Measurements from ENCODE around the gene NPTXR. TPM values are rescaled to one million over a fixed set of nuclear protein-coding genes. Genes with fewer than 3 reads are reported as not detected.

NPTXR gene
- total and polyA plus RNA-seq, 10 donors, result 0.24 to 11.5 (median 4.7) TPM

DNA sequence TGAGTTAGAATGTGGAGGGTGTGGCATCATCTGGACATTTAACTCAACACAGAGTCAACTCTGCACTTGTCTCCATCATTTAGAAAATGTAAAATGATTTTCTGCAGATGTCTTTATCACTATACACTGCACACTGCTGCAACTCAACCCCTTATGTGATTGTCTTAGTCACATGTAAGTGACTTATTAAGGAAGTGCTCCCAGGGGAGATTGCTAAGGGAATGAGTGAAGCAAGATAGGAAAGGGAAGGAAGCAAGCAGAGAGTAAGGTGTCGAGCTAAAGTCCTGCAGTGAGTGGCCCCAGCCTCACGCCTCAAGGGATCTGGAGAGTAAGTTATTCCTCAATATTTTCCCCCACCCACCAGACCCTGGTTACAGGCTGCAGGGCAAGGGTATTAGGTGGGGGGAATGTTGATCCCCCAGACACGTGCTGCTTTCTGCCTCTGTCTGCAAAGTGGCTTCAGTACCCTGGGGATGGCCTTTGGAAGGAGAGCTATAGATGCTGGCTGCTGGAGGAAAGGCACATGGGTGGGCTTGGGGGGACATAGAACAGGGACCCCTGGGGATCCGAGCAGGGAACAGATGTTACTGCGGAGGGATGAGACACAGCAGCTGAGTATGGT, 35.4 kb upstream of the NPTXR start:
- H3K27me3 ChIP-seq (replicated peaks in 1 of 7), result no peaks in the 10 kb centered on the region
- H3K27ac ChIP-seq, result no peak overlapping the region
- 54 to 81% (median 65%) methylated on average over 5 of the region's 5 CpGs for WGBS, 5 donors
- intact Hi-C loops (cut with DNase I; ENCODE audit: low total_unique reads), result no loop called here
- H3K36me3 ChIP-seq, result no peaks in the 10 kb centered on the region
- no peaks in the 10 kb centered on the region for H3K9me3 ChIP-seq
- peaks cover 0 to 27% (median 6%) of the 10 kb centered on the region in 6 donors for H3K4me1 ChIP-seq
- no peak for TF ChIP-seq POLR2AphosphoS5 (IDR thresholded peaks at IDR 0.05)
- TF ChIP-seq, protein P1, sequence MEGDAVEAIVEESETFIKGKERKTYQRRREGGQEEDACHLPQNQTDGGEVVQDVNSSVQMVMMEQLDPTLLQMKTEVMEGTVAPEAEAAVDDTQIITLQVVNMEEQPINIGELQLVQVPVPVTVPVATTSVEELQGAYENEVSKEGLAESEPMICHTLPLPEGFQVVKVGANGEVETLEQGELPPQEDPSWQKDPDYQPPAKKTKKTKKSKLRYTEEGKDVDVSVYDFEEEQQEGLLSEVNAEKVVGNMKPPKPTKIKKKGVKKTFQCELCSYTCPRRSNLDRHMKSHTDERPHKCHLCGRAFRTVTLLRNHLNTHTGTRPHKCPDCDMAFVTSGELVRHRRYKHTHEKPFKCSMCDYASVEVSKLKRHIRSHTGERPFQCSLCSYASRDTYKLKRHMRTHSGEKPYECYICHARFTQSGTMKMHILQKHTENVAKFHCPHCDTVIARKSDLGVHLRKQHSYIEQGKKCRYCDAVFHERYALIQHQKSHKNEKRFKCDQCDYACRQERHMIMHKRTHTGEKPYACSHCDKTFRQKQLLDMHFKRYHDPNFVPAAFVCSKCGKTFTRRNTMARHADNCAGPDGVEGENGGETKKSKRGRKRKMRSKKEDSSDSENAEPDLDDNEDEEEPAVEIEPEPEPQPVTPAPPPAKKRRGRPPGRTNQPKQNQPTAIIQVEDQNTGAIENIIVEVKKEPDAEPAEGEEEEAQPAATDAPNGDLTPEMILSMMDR (IDR thresholded peaks at IDR 0.05 in 8 of 11, conservative IDR thresholded peaks at IDR 0.05 in 3 of 11), result no peak
- TF ChIP-seq POLR2A (IDR thresholded peaks at IDR 0.05), result no peak
- DNase-seq, result no peak
- no peak overlapping the region for H3K4me3 ChIP-seq

DNA sequence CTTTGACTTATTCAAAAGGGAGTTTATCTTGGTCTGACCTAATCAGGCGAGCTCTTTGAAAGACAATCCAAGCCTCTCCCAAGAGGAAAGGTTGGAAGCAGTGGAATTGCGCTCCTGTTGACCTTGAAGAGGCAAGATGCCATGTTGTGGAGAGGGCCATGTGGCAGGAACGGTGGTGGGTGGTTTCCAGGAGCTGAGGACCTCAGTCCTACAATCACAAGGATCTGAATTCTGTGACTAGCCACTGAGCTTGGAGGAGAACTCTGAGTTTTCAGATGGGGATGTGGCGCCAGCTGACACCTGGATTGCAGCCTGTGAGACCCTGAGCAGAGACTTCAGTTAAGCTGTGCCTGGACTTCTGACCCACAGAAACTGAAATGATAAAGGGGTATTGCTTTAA, 34.2 kb upstream of the NPTXR start:
- intact Hi-C loops (cut with DNase I; ENCODE audit: low total_unique reads), result no loop called here
- no peak for DNase-seq
- H3K9me3 ChIP-seq, result no peaks in the 10 kb centered on the region
- H3K4me3 ChIP-seq, result no peak overlapping the region
- 88 to 97% (median 92%) methylated on average over 4 of the region's 4 CpGs for WGBS, 5 donors
- no peak overlapping the region for H3K27ac ChIP-seq
- H3K4me1 ChIP-seq, result peaks cover 3 to 32% (median 13%) of the 10 kb centered on the region in 6 donors
- peaks cover 0 to under 1% (median 0%) of the 10 kb centered on the region in 7 donors for H3K27me3 ChIP-seq (replicated peaks in 1 of 7)
- TF ChIP-seq, protein P1 (IDR thresholded peaks at IDR 0.05 in 8 of 11, conservative IDR thresholded peaks at IDR 0.05 in 3 of 11), result no peak
- TF ChIP-seq POLR2AphosphoS5 (IDR thresholded peaks at IDR 0.05), result no peak
- TF ChIP-seq POLR2A (IDR thresholded peaks at IDR 0.05), result no peak
- no peaks in the 10 kb centered on the region for H3K36me3 ChIP-seq

DNA sequence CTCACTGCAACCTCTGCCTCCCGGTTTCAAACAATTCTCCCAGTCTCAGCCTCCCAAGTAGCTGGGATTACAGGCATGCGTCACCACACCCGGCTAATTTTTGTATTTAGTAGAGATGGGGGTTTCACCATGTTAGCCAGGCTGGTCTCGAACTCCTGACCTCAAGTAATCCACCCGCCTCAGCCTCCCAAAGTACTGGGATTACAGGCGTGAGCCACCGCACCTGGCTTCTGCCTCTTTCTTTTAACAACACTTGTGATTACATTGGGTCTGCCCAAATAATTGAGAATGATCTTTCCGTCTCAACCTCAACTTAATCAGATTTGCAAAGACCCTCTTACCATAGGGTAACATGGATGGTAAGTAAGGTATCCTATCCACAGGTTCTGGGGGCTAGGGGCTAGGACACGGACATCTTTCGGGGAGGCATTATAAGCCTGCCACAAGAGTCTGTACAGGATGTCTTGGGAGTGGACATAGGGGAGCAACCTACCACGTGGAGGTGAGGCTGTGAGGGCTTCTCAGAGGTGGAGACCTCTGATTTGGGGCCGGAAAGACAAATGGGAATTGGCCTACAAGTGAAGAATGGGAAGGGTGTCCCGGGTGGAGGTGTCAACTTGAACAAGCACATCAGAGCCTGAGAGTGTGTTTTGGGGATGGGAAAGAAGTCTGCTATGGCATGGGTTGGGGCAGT, 30.8 kb upstream of the NPTXR start:
- peaks cover 23 to 39% (median 29%) of the 10 kb centered on the region in 6 donors for H3K4me1 ChIP-seq
- no peak overlapping the region for H3K4me3 ChIP-seq
- intact Hi-C loops (cut with DNase I; ENCODE audit: low total_unique reads), result loop anchor here (5.0 kb wide), 3 partner anchors 128 to 443 kb away; partner anchors contain the start of gene RPL3
- WGBS, 5 donors, result 87 to 91% (median 90%) methylated on average over 13 of the region's 13 CpGs
- H3K27me3 ChIP-seq (replicated peaks in 1 of 7), result peaks cover 0 to 5% (median 0%) of the 10 kb centered on the region in 7 donors
- DNase-seq, result no peak
- no peaks in the 10 kb centered on the region for H3K9me3 ChIP-seq
- TF ChIP-seq POLR2AphosphoS5 (IDR thresholded peaks at IDR 0.05) (no peak), POLR2A (IDR thresholded peaks at IDR 0.05) (no peak)
- TF ChIP-seq, protein P1 (IDR thresholded peaks at IDR 0.05 in 8 of 11, conservative IDR thresholded peaks at IDR 0.05 in 3 of 11), result no peak
- no peak overlapping the region for H3K27ac ChIP-seq
- peaks cover 0 to 5% (median 0%) of the 10 kb centered on the region in 6 donors for H3K36me3 ChIP-seq

All from spleen (tissue), 11 donors.